ENCODE results near the gene CHRNG.

The CHRNG gene

DNA sequence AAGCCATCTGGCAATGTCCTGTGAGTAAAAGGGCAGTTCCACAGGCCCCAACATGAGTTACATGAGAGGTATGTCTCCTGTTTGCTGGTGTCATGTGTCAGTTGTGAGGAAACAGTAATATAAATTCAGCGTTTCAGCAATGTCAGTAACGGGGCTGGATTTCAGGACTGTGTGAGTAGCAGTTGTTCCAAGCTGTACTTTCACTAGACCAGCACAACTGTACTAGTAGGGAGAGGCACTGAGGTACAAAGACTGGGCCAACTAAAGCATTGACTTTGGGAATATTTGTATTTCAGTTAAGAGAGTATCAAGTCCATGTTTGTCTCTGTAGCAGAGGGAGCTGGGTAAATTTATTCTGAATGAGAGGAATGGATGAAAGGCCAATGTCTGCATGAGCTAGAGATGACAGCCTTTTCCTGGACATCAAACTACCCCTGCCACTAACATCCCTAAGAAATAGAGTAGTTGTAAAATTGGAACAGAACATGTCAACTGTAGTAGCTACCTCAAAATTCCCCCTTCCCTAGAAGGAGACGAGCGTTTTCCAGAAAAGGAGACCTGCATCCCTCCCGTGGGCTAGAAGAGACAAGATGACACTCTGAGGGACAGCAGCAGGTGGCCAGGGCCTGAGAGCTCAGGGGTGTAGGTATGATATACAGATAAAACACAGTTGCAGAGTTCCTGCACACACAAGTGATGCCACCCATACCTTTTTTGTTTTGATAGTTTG, 35.3 kb downstream of the CHRNG start:
- DNase-seq (ENCODE audit: low read depth, low spot score): no peak

DNA sequence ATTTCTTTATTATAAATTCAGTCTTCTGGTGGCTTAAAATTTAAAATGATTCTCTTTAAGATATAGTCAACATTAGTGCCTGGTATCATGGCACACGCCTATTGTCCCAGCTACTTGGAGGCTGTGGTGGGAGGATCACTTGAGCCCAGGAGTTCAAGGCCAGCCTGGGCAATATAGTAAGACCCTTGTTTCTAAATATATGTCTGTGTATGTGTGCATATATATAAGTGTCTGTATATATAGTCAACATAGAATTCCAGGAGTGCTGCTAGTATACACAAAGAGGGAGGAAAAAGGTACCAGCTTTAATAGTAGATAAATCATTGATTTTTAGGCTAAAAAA, 35.9 kb downstream of the CHRNG start:
- DNase-seq (ENCODE audit: low read depth, low spot score): no peak

DNA sequence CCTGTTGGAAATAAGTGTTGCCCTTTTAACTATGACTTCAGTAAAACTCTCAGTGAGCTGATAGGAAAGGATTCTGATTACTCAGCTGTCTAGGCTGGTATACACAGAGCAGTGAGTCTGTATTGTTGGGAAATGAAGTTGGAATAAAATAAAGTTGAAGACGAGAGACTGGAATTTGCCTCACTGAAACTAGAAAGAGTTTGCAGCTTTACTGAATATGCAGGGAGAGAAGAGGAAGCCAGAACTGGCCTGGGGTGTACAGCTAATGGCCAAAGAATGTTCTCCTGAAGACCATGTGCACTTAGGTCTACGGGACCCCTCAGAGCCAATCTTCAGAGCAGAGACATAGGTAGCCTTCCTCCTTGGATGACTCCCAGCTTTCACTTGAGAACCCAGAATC, 37.5 kb downstream of the CHRNG start:
- no peak for DNase-seq (ENCODE audit: low read depth, low spot score)

DNA sequence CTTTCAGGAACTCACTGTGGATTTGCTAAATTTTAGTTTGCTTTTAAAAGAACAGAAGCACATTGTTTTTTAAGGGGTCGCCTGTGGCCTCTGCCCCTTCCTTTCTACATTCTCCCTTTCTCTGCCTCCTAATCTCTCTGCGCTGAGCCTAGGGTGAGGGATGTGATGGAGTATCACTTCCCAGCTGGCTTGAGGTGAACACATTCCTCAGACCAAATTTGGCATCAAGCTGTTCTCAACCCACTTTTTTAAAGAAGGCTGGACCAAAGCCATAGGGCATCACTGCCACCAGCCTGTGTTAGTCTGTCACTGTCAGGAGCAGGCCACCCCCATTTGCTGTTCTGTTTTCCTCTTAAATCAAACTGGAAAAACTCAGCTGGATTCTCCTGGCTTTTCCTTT, 38.3 kb downstream of the CHRNG start:
- no peak for DNase-seq (ENCODE audit: low read depth, low spot score)

DNA sequence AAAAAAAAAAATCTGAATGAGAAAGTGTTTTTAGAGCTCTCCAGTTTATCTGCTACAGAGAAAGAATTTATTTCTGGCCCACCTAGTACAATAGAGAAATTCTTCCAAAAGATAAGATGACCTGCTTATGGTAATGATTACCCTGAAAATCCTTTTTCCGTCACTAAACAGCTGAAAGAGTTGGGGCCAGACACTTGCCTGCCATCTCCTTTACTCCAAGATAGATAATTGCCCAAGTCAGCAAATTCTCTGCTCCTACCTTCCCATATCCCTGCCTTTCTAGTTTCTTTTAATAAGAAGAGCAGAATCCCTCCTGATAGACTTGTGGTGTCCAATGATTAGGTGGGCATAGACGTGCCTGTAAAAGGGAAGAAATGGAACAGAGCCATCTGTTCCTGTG, 39.1 kb downstream of the CHRNG start:
- DNase-seq (ENCODE audit: low read depth, low spot score): no peak

DNA sequence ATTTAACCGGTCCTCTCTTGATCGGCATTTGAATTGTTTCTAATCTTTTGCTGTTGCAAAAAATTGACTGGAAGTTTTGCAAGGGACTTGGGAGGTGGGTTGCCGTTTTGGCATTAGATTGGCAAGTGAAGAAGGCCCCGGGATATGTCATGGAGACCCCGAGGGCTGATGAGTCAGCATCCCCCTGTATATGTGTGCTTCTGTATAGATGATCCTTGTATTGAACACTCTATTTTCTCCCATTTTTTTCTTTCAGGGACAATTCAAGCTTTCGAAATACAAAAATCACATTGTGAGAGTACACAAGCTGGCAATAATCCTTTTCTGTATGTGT, 41.1 kb downstream of the CHRNG start:
- no peak for DNase-seq (ENCODE audit: low read depth, low spot score)

DNA sequence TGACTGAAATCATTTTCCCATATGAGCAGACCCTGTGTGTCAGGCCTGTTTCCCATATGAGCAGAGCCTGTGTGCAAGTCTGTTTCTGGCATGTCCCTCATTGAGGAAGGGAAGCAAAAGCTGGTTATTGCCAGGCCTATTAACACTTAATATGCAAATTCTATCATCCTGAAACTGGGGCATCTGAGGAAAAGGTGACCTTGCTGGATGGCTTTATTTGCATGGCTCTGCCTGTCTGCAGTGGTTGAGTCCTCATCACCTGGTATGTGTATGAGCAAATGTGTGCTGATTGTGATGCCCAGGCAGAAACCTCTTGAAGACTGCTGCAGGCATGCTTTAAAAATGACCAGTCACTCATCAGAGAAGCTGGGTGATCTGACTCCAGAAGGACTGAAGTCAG, 42.2 kb downstream of the CHRNG start:
- DNase-seq (ENCODE audit: low read depth, low spot score): no peak

DNA sequence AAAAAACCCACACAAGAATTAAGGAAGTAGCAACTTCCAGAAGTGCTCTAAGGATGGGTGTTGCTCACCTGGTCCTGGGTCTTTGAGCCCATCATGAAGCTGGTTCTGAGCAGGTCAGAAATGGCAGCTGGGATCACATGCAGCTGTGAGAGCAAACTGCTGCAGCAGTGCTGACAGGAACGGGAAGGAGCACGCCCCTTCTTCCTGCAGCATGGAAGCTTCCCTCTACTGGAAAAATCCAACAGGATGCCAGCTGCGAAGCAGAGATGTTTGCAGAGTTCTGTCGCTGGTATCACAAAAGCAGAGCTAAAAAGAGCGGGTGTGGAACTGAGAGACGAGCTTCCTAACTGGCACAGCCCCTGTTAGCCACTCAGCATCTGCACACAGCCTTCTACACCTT, 44.7 kb downstream of the CHRNG start:
- DNase-seq (ENCODE audit: low read depth, low spot score): no peak

DNA sequence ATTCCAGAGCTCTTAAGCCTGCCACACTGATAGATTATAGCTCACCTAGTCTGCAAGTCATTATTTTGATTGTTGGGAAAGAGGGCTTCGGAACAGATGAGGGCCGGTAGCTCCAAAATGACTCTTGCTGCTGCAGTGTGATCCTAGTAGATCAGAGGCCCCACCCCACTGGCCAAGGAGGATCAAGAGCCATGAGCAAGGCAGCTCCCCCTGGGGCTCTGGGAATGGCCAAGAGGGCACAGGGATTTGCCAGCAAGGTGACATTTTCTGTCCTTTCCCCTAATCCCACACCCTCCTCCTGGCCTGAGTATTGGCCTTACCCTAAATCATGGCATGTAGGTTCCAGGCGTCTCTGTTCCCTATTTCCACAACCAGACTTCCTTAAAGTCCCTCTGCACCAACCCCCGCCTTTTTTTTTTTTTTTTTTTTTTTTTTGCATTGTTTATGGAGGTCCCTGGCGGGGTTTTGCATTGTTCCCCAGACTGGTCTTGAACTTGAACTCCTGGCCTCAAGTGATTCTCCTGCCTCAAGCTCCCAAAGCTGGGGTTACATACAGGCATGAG, 47.5 kb downstream of the CHRNG start:
- DNase-seq (ENCODE audit: low read depth, low spot score): no peak

DNA sequence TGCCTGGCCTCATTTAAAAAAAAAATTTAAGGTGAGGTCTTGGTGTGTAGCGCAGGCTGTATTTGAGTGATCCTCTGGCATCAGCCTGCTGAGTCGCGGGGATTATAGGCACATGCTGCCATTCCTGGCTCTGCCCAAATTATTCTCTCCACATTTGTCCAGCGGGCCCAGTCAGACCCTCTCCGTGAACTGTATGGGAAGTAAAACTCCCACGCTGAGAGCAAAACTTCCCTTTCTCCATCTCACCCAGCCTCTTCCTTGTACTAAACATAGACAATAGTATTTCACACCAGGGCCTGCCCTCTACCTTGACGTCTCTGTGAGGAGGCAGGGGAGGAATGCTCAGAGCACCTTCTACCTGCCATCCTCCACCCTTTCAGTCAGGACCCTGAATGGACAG, 48.0 kb downstream of the CHRNG start:
- no peak for DNase-seq (ENCODE audit: low read depth, low spot score)

DNA sequence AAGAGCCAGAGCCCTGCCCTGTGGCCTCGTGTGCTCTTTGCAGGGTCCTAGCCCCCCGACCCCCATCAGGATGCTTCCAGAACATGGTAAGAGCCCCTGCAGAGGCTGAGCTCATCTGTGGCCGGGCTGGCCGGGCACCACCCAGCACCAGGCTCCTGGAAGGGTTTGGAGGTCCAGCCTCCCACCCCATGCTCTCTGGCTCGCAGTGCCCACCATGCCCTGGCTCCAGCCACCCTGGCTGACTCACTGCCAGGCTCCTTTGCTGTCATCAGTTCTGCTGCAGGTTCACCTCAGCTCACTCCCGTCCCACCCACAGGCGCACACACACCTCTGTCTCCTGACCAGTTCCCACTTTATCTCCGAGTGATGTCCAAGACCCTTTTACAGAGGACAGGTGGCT, 48.5 kb downstream of the CHRNG start:
- no peak for DNase-seq (ENCODE audit: low read depth, low spot score)

DNA sequence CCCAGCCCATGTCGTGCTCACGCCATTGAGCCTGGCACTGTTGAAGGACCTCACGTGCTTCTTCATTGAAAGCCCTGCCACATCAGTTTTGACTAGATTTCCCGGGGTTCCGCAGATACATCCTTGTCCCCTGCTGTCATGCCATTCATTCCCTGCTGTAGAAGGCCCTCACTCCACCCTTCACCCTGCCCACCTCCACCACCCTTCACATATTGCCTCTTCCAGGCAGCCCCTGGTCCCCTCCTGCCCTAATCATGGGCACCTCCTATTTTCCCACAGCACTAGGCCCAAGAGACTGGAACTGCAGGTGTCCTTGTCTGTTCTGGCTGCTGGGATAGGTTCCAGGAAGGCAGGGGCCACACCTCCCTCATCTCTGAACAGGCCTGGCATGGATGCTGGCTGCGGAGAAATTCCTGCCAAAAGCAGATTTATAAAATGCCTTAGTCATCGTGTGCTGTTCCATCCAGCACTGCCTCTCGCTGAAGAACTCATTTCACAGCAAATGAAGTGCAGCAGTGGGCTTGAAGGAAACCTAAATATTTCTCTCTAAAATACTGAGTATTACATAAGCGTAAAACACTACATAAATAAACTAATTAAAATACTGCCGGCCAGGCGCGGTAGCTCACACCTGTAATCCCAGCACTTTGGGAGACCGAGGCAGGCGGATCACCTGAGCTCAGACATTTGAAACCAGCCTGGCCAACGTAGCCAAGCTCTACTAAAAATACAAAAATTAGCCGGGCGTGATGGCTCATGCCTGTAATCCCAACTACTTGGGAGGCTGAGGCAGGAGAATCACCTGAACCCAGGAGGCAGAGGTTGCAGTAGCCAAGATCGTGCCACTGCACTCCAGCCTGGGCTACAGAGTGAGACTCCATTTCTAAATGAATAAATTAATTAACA, 49.4 kb downstream of the CHRNG start:
- no peak for DNase-seq (ENCODE audit: low read depth, low spot score)

DNA sequence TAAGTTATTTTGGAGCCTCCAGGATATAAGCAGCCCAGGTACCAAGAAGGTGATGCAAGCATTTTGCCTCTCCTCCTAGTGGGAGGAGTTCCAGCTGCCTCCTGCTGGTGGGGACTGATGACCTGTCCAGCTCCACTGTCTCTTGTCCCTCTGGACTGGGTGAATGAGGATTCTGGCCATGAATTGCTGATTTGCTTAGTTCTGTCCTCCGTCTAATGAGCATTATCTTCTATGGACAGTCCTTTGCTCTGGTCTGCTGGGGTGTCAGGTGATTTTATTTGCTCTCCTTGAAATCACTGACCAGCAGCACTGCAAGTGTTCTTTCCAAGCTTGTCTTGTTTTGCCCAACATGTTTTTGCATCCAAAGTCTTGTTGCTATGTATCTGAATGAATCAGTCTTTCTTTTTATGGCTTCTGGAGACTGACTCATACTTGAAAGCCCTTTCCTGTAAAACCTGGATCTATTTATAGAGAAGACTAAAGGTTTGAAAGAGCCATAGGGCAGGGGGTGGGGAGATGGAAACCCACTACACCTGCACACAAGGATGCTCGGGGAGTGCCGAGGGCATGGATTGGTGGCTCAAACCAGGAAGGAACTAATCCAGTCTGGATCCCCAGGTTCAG, 53.4 kb downstream of the CHRNG start:
- no peak for DNase-seq (ENCODE audit: low read depth, low spot score)

DNA sequence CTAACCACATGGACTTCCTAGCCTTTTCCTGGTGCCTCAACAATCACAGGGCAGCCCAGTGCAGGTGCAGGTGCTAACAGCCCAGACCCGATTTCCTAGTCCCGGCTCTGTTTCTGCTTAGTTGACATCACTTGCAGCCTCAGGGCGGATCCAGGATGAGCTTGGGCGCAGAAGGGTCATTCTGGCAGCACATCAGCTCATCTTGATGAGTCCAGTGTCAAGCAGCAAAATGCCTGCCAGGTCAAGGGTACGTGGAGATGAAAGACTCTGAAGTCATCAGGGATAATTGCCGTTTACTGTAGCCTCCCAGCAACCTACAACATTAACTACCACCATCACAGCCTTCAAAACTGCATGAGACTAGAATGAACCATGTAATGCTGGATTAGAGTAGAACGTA, 54.5 kb downstream of the CHRNG start:
- no peak for DNase-seq (ENCODE audit: low read depth, low spot score)
